NCI-H82 treated with DMSO at 0.1 percent for 48 hours (cell line): ENCODE data around the gene PPP6R3.

ENCODE experiments used
- DNase-seq: peaks from one replicate; lab custom pipeline; 2025; ENCODE audit not compliant: unreplicated experiment; lab: John Stamatoyannopoulos, UW

The PPP6R3 gene

DNA sequence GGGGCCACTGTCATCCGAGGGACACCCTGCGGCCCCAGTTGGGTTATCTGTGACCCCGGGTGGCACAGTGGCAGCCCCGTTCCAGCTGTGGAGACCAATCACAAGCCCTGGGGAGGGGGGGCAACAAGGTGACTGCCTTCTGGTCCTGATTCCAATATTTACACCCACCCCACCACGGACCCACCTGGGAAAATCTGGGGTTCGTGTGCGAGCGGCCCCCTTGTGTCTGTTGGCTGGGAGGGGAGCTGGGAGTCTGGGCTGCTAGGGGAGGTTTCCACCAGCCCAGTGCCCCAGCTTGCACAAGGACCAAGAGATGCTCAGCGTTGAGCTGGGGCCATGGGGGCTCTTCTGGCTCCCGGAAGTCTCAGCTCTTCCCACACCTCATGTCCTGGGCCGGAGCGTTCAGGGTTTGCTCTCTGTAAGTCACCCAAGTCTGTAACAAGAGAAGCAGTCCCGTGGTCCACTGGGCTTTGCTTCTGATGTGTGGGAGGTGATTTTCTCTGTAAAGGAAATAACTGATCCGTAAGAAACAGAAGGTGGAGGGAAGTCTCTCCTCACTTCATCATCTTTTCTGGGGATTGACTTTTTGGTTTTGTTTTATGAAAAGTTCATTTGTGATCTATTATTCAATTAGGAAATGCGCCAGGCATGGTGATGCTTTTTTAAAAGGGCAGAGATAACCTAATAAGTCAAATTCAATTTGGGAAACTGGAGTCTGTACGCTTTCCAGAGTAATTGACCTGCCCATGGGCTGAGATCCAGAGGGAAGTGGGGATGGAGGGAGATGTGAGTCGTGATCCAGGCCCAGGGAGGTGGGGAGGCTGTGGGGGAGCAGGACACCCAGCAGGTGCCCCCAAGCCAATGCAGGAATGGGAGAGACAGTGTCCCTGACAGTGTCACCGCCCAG, 201.4 kb downstream of the PPP6R3 start:
- DNase-seq = no peak

GRCh38 chr11:68663482-68664010, 203.0 kb downstream of the PPP6R3 start:
- no peak for DNase-seq

GRCh38 chr11:68664141-68664540, 203.6 kb downstream of the PPP6R3 start:
- DNase-seq = no peak

DNA sequence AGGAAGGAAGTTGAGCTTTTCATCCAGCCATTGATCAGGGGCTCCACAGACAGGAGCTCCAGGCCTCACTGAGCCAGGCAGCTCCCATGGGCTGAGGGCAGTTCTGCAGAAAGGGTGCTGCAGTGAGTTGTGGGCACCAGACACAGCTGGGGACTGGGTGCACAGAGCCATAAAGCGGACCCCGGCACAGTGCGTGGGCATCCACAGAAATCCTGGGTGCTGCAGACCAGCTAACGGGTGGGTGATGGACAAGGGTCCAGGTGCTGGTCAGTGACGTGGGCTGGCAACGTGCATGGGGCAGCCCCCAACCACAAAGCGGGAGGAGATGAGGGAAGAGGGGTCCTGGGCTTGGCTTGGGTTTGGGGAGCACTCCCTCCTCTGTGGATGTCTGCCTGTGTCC, 204.4 kb downstream of the PPP6R3 start:
- DNase-seq = no peak
